ENCODE results near the gene IQSEC1.
A peak's percentile ranks its signal among the peaks of the same experiment; 100 is the strongest.

The IQSEC1 gene

GRCh38 chr3:13052191-13052820, 20.9 kb downstream of the IQSEC1 start:
- no peak for TF ChIP-seq CTCF (conservative IDR thresholded peaks at IDR 0.05; ENCODE audit: control insufficient read depth, insufficient read depth, low read depth, low read length)
- H3K4me3 ChIP-seq (ENCODE audit: control insufficient read depth, low read depth, low read length) = no peak overlapping the region
- no peak for DNase-seq (ENCODE audit: low read depth)

- TF ChIP-seq CTCF (conservative IDR thresholded peaks at IDR 0.05; ENCODE audit: control insufficient read depth, insufficient read depth, low read depth, low read length) = no peak
- no peak overlapping the region for H3K4me3 ChIP-seq (ENCODE audit: control insufficient read depth, low read depth, low read length)
- DNase-seq (ENCODE audit: low read depth) = no peak
Measured at GRCh38 chr3:13051581-13051980, 21.6 kb downstream of the IQSEC1 start.

- DNase-seq (ENCODE audit: low read depth) = no peak
- TF ChIP-seq CTCF (conservative IDR thresholded peaks at IDR 0.05; ENCODE audit: control insufficient read depth, insufficient read depth, low read depth, low read length) = no peak
- H3K4me3 ChIP-seq (ENCODE audit: control insufficient read depth, low read depth, low read length) = no peak overlapping the region
Measured at GRCh38 chr3:13051066-13051465, 22.2 kb downstream of the IQSEC1 start.

- no peak for DNase-seq (ENCODE audit: low read depth)
- no peak for TF ChIP-seq CTCF (conservative IDR thresholded peaks at IDR 0.05; ENCODE audit: control insufficient read depth, insufficient read depth, low read depth, low read length)
- no peak overlapping the region for H3K4me3 ChIP-seq (ENCODE audit: control insufficient read depth, low read depth, low read length)
Measured at GRCh38 chr3:13050446-13050845, 22.8 kb downstream of the IQSEC1 start.

DNA sequence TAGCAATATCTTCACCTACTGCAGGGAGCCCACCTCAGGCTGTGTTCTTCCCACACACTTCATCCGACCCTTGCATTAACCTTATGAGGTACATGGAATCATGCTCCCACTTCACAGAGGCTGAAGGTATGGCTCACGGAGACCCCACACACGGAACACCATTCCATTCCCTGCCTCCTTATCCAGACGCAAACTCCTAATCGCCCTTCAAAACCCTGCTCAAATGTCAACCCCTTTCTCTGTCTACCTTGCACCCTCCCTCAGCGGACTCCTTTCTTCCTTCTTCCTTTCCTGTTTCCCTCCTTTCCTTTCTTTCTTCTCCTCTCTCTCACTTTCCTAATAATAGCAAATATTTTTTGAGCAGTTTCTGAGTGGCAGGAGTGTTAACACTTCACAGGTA, 23.8 kb downstream of the IQSEC1 start:
- DNase-seq (ENCODE audit: low read depth) = no peak
- H3K4me3 ChIP-seq (ENCODE audit: control insufficient read depth, low read depth, low read length) = no peak overlapping the region
- TF ChIP-seq CTCF (conservative IDR thresholded peaks at IDR 0.05; ENCODE audit: control insufficient read depth, insufficient read depth, low read depth, low read length) = no peak

DNA sequence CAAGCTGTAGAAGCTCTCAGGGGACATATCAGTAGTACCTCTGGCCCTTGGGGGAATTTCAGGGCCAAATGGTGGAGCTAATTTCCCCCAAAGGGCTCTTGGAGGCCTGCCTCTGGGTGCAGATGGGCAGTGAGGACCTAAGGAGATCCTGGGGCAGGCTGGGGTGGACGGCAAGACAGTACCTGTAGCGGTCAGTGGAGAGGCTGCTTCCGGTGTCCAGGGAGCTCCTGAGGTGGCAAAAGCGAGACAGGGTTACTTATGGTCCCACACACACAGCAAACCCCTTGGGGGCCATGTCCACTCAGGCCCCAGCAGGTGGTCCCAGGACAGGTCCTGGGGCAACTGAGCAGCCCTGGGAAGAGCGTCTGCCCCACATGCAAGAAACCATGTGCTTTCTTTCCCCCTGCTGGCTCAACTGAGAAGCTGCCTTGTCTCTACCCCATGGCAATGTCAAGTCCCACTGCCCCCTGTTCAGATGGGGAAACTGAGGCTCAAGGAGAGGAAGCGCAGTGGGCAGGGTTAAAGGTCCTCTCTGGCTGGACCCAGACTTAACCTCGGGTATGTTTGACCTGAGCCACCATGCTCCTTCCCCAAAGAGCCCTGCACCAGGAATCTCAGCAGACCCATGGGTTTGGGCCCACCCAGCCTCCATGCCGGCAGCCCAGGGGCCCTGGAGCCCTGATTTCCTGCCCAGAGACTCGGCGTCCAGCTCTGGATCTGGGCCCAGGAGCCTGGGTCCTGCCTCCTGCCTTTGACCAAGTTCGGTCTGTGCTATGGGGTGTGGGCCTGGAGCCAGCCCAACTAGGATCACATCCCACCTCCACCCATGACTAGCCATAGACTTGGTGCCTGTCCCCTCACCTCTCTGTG, 25.7 kb downstream of the IQSEC1 start:
- peak; percentile 6 for TF ChIP-seq CTCF (conservative IDR thresholded peaks at IDR 0.05; ENCODE audit: control insufficient read depth, insufficient read depth, low read depth, low read length)

More for the DNA sequence above, 25.7 kb downstream of the IQSEC1 start:
- no peak for DNase-seq (ENCODE audit: low read depth)
- H3K4me3 ChIP-seq (ENCODE audit: control insufficient read depth, low read depth, low read length) = no peak overlapping the region

Data from fibroblast of mammary gland (primary cell).